Measurements from ENCODE around the gene MAP3K2. TPM values are rescaled to one million over a fixed set of nuclear protein-coding genes. Genes with fewer than 3 reads are reported as not detected.

MAP3K2 gene
- total and polyA plus RNA-seq, 2 of the 4 experiments (the other 2 are of a cell fraction), result 6.2 to 30.8 TPM

DNA sequence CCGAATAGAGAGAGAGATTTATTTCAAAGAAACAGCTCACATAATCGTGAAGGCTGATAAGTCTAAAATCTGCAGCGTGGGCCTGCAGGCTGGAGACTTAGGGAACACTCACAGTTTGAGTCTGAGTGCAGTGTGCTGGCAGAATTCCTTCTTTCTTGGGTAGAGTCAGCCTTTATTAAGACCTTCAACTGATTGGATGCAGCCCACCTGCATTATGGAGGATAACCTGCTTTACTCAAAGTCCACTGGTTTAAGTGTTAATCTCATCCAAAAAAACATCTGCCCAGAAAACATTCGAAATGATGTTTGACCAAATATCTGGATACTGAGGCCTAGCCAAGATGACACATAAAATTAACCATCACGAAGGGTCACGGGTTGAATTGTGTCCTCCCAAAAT is 46.7 kb upstream of the MAP3K2 start:
- Histone ChIP-seq H2BK120ac (ENCODE audit: low read depth, low read length) (no peak overlapping the region), H3K56ac (ENCODE audit: extremely low read depth, insufficient read depth, low read length) (no peak overlapping the region), H3K4me3 (ENCODE audit: insufficient read depth, low read depth, low read length) (no peak overlapping the region), H3K9me1 (ENCODE audit: insufficient read depth, low read length) (no peaks in the 10 kb centered on the region), H3K14ac (replicated peaks; ENCODE audit: low read depth, low read length) (no peak overlapping the region), H3K4me2 (ENCODE audit: low read depth, low read length) (no peak overlapping the region), H2BK20ac (ENCODE audit: low read depth, low read length) (no peak overlapping the region), H2AFZ (replicated peaks; ENCODE audit: low read length, poor library complexity) (no peak overlapping the region), H2BK15ac (ENCODE audit: low read depth, low read length) (no peak overlapping the region), H3K27ac (ENCODE audit: insufficient read depth, low read length) (no peak overlapping the region), H3K9me3 (ENCODE audit: control insufficient read depth, insufficient read depth, low read length) (peaks cover under 1% of the 10 kb centered on the region; the same call in 1 of the 2 replicates), H4K20me1 (ENCODE audit: insufficient read depth, low read length) (no peaks in the 10 kb centered on the region), H2AK5ac (ENCODE audit: low read depth, low read length) (no peak overlapping the region), H4K91ac (ENCODE audit: insufficient read depth, low read depth, low read length) (no peak overlapping the region), H3K27me3 (ENCODE audit: control insufficient read depth, insufficient read depth, low read length) (no peaks in the 10 kb centered on the region; the same call in 1 of the 2 replicates), H4K5ac (ENCODE audit: low read depth, low read length) (no peak overlapping the region), H3K79me1 (ENCODE audit: low read depth in 1 of 2, low read length in 2 of 2) (no peaks in the 10 kb centered on the region), H3K23ac (ENCODE audit: low read depth, low read length) (no peak overlapping the region), H3K9ac (ENCODE audit: low read depth, low read length) (no peak overlapping the region), H3K4me1 (ENCODE audit: control insufficient read depth, insufficient read depth, low read length) (no peaks in the 10 kb centered on the region), H3K4ac (ENCODE audit: low read depth, low read length) (no peak overlapping the region), H3K36me3 (ENCODE audit: control insufficient read depth, insufficient read depth, low read length) (no peaks in the 10 kb centered on the region), H2BK5ac (ENCODE audit: low read depth, low read length, poor library complexity, severe bottlenecking) (no peak overlapping the region), H4K8ac (ENCODE audit: low read depth in 2 of 2, low read length in 2 of 2) (no peak overlapping the region), H3K18ac (ENCODE audit: low read depth, low read length) (no peak overlapping the region), H2AK9ac (replicated peaks; ENCODE audit: low read depth, low read length, poor library complexity) (no peak overlapping the region)
- BruUV-seq (replicated peaks), result no TSS peak
- DNase-seq (no peak), ATAC-seq (ENCODE audit: low read depth) (no peak)
- intact Hi-C loops (cut with micrococcal nuclease), result no loop called here
- dilution Hi-C loops (cut with HindIII; ENCODE audit: low sequenced_read_pairs, unreplicated experiment), result no loop called here
- no CpG with 5 or more reads among the region's 6 CpGs for WGBS, 2 experiments (ENCODE audit: extremely low coverage in 2 of 2, insufficient read length in 1 of 2)
- TF ChIP-seq SMC3 (IDR thresholded peaks at IDR 0.05; ENCODE audit: low read depth, low read length), result no peak
- TF ChIP-seq, protein P1, sequence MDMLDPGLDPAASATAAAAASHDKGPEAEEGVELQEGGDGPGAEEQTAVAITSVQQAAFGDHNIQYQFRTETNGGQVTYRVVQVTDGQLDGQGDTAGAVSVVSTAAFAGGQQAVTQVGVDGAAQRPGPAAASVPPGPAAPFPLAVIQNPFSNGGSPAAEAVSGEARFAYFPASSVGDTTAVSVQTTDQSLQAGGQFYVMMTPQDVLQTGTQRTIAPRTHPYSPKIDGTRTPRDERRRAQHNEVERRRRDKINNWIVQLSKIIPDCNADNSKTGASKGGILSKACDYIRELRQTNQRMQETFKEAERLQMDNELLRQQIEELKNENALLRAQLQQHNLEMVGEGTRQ (IDR thresholded peaks at IDR 0.05; ENCODE audit: low read depth, low read length), result no peak
- in situ Hi-C loops (cut with MboI; ENCODE audit: low sequenced_read_pairs), result no loop called here
- CTCF ChIA-PET, result interaction anchor here (0.7 kb wide), 1 partner anchor 700 kb away, joined by 3 read pairs; no protein-coding TSS in a partner anchor
- POLR2A ChIA-PET (ENCODE audit: unreplicated experiment), result no interaction called here
